ENCODE results near the gene TNFRSF14.
"Not testable (repeated sequence)": the region's sequence is repeated elsewhere in the genome, so short reads cannot be mapped to it uniquely, and the experiment has no call there.

Gene TNFRSF14

DNA sequence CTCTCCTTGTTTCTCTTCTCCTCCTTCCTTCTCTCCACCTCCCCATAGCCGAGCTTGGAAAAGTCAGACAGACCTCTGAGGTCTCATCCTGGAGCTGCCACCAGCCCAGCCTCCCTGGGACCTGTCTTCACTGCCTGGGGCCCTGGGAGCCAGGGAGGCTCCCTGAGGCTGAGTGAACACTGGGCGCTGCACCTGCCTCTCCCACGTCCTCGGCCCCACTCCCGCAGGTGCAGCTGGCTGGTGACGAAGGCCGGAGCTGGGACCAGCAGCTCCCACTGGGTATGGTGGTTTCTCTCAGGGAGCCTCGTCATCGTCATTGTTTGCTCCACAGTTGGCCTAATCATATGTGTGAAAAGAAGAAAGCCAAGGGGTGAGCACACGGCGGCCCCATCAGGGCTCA, 5.3 kb downstream of the TNFRSF14 start:
- Histone ChIP-seq H3K36me3 (ENCODE audit: control insufficient read depth, insufficient read depth, low read length) (peaks cover 19% of the 10 kb centered on the region), H3K4me3 (ENCODE audit: low read length) (no peak overlapping the region), H3K4me1 (ENCODE audit: control insufficient read depth, insufficient read depth, low read length) (peaks cover 3% of the 10 kb centered on the region), H3K27me3 (ENCODE audit: control insufficient read depth, insufficient read depth, low read length) (no peaks in the 10 kb centered on the region), H3K27ac (ENCODE audit: low read depth, low read length) (no peak overlapping the region), H3K9ac (ENCODE audit: low read length) (no peak overlapping the region)

DNA sequence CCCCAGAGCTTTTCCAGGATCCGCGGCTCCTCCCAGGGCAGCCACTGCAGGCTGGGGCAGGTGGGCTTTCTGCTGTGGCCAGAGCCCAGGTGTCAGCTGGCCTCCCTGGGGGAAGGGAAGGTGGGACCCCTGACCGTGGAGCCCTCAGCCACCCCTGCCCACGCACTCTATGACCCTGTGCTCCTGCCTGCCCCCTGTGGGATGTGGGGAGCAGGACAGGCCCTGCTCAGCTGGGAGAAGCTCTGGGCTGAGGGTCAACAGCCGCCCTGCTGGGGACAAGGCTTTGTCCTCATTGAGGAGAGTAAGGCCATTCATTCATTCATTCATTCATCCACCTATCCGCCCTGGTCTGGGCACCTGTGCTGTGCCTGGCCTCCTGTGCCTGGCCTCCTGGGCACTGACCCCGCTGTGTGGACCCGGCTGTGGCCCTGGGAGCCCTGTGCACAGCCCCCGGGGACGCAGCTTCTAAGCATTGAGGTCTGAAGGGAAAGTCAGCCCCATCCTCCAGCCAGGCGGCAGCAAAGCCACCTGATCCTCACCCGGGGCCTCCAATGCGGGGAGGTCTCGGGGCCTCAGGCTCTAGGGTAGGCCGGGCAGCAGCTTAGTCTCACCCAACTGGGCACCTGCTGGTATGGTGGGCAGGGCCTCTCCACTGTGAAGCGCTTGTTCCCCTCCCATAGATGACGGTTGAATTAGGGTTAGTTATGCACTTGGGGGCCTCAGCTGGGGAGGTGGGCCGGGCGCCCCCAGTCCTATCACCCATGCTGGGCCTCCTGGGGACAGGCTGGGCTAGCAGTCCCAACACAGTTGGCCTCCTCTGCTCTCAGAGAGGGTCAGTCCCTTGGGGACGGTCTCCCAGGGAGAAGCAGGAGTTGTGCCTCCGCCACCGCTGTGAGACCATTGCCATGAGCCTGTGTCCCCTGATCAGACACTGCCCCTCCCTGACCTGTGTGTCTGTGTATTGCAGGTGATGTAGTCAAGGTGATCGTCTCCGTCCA, 6.0 kb downstream of the TNFRSF14 start:
- Histone ChIP-seq H3K27ac (ENCODE audit: low read depth, low read length) (no peak overlapping the region), H3K9ac (ENCODE audit: low read length) (no peak overlapping the region), H3K4me3 (ENCODE audit: low read length) (no peak overlapping the region), H3K27me3 (ENCODE audit: control insufficient read depth, insufficient read depth, low read length) (no peaks in the 10 kb centered on the region), H3K36me3 (ENCODE audit: control insufficient read depth, insufficient read depth, low read length) (peaks cover 19% of the 10 kb centered on the region), H3K4me1 (ENCODE audit: control insufficient read depth, insufficient read depth, low read length) (peaks cover 3% of the 10 kb centered on the region)

DNA sequence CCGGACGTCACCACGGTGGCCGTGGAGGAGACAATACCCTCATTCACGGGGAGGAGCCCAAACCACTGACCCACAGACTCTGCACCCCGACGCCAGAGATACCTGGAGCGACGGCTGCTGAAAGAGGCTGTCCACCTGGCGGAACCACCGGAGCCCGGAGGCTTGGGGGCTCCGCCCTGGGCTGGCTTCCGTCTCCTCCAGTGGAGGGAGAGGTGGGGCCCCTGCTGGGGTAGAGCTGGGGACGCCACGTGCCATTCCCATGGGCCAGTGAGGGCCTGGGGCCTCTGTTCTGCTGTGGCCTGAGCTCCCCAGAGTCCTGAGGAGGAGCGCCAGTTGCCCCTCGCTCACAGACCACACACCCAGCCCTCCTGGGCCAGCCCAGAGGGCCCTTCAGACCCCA, 7.0 kb downstream of the TNFRSF14 start:
- H3K4me3 ChIP-seq (ENCODE audit: low read length): no peak overlapping the region
- no peak overlapping the region for H3K27ac ChIP-seq (ENCODE audit: low read depth, low read length)
- H3K27me3 ChIP-seq (ENCODE audit: control insufficient read depth, insufficient read depth, low read length): no peaks in the 10 kb centered on the region
- H3K4me1 ChIP-seq (ENCODE audit: control insufficient read depth, insufficient read depth, low read length): no peaks in the 10 kb centered on the region
- H3K9ac ChIP-seq (ENCODE audit: low read length): no peak overlapping the region
- peaks cover 19% of the 10 kb centered on the region for H3K36me3 ChIP-seq (ENCODE audit: control insufficient read depth, insufficient read depth, low read length)

DNA sequence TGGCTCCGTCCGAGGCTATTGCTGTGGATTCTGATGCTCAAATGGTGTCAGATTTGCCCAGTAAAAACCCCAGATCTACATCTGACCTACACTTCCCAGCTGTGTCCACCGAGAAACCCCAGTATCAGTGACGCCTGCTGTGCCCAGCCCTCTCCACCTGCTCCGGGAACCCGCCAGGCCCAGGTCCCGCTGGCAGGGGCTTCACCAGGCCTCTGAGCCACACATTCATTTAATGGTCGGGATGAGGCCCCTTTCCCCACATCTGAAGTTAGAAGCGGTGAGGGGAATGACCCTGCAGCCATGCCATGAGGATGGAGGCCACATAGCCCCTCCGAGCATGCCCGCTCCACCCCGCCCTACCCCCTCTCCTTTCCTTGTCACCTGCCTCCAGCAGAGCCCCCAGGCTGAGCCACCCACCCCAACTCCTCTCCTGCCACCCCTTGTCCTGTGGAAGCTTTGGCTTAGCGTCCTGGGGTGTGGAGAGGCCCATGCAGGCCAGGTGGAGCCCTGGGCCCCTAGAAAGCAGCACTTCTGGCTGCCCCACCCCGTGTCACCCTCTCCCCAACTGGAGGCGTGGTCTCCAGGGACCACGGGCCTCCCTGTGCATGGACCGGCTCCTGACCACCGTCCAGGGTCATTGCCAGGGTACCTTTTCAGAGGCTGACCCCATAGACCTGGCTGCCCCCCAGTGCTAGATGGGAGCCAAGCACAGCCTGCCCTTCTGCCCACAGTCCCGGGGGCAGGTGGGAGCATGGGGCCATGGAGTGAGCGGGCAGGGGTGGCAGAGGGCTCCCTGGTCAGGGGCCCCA, 8.0 kb downstream of the TNFRSF14 start:
- Histone ChIP-seq H3K27me3 (ENCODE audit: control insufficient read depth, insufficient read depth, low read length) (no peaks in the 10 kb centered on the region), H3K36me3 (ENCODE audit: control insufficient read depth, insufficient read depth, low read length) (peaks cover 14% of the 10 kb centered on the region), H3K9ac (ENCODE audit: low read length) (no peak overlapping the region), H3K27ac (ENCODE audit: low read depth, low read length) (no peak overlapping the region), H3K4me3 (ENCODE audit: low read length) (no peak overlapping the region), H3K4me1 (ENCODE audit: control insufficient read depth, insufficient read depth, low read length) (no peaks in the 10 kb centered on the region)

DNA sequence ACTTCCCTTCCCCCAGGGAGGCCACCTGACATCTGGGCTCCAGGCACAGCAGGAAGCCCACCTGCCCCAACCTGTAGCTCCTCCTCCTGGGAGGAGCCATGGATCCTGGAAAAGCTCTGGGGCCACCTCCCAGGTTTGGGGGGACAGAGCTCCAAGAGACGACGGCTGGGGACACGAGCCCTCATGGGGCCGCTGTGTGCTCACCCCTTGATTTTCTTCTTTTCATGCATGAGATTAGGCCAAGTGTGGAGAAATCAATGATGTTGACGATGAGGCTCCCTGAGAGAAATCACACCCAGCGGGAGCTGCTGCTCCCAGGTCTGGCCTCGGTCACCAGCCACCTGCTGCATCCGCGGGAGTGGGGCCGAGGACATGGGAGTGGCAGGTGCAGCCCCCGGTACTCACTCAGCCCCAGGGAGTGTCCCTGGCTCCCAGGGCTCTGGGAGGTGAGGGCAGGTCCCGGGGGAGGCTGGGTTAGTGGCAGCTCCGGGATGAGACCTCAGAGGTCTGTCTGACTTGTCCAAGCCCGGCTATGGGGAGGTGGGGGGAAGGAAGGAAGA, 8.7 kb downstream of the TNFRSF14 start:
- H3K27me3 ChIP-seq (ENCODE audit: control insufficient read depth, insufficient read depth, low read length): no peaks in the 10 kb centered on the region
- H3K4me3 ChIP-seq (ENCODE audit: low read length): no peak overlapping the region
- no peak overlapping the region for H3K27ac ChIP-seq (ENCODE audit: low read depth, low read length)
- H3K4me1 ChIP-seq (ENCODE audit: control insufficient read depth, insufficient read depth, low read length): no peaks in the 10 kb centered on the region
- no peak overlapping the region for H3K9ac ChIP-seq (ENCODE audit: low read length)
- H3K36me3 ChIP-seq (ENCODE audit: control insufficient read depth, insufficient read depth, low read length): peaks cover 10% of the 10 kb centered on the region

DNA sequence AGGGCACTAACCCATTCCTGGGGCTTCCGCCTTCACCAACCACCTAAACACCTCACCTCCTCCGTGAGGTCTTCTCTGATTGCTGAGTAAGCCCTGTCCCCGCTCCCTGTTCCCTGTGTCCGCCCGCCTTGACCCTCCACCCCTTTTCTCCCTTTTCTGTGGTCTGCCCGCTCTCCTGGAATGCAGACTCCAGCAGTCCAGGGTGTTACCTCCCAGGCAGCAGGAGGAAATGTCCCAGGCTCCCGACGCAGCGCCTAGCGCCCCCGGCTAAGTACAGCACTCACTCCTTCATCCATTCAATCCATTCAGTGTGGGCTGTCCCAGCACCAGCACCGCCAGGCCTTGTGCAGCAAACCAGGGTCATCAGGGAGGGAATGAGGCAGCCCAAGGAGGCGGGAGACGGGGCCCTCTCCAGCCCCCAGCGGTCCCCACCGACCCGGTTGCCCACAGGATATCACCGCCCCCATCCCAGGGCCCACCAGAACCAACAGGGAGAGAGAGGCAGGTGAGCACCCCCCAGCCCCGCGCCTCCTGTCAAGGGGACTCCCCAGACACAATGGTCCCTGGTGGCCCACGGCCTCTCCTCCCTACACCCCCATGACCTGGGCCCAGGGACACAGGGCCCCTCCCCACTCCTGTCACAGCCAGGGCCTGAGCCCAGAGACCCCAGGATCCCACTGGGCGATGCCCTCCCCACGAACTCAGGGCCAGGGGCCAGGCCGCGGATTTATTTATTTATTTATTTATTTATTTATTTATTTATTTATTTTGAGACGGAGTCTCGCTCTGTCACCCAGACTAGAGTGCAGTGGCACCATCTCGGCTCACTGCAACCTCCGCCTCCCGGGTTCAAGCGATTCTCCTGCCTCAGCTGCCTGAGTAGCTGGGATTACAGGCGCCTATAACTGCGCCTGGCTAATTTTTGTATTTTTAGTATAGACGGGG, 10.2 kb downstream of the TNFRSF14 start:
- H3K4me1 ChIP-seq (ENCODE audit: control insufficient read depth, insufficient read depth, low read length): no peaks in the 10 kb centered on the region
- no peak overlapping the region for H3K9ac ChIP-seq (ENCODE audit: low read length)
- no peak overlapping the region for H3K27ac ChIP-seq (ENCODE audit: low read depth, low read length)

DNA sequence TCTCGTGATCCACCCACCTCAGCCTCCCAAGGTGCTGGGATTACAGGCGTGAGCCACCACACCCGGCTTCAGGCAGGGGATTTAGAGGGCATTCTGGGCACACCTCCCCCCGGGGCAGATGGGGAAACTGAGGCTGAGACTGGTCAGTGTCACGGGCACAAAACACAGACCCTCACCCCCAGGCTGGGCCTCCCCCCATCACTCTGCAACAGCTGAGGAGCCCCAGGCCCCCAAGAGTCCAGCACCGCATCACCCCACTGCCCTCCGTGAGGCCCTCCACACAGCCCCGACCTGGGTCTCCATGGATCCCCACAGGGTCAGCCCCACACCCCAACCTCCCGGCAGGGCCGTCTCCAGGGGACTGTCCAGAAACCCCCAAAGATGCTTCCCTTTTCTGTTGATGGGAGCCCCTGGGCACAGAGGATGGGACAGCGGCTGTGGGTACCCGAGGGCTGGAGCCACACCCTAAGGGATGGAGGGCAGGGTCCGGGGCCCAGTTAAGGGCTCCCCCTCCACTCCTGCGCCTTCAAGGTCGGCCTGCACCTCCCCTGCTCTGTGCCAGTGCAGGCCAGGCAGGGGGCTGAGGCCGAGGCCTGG, 11.0 kb downstream of the TNFRSF14 start:
- peaks cover 5% of the 10 kb centered on the region for H3K36me3 ChIP-seq (ENCODE audit: control insufficient read depth, insufficient read depth, low read length)
- H3K9ac ChIP-seq (ENCODE audit: low read length): no peak overlapping the region
- H3K4me1 ChIP-seq (ENCODE audit: control insufficient read depth, insufficient read depth, low read length): no peaks in the 10 kb centered on the region
- H3K27ac ChIP-seq (ENCODE audit: low read depth, low read length): no peak overlapping the region
- no peaks in the 10 kb centered on the region for H3K27me3 ChIP-seq (ENCODE audit: control insufficient read depth, insufficient read depth, low read length)
- H3K4me3 ChIP-seq (ENCODE audit: low read length): no peak overlapping the region

More for the DNA sequence above, 10.2 kb downstream of the TNFRSF14 start:
- H3K36me3 ChIP-seq (ENCODE audit: control insufficient read depth, insufficient read depth, low read length): peaks cover 7% of the 10 kb centered on the region
- H3K4me3 ChIP-seq (ENCODE audit: low read length): no peak overlapping the region
- no peaks in the 10 kb centered on the region for H3K27me3 ChIP-seq (ENCODE audit: control insufficient read depth, insufficient read depth, low read length)

DNA sequence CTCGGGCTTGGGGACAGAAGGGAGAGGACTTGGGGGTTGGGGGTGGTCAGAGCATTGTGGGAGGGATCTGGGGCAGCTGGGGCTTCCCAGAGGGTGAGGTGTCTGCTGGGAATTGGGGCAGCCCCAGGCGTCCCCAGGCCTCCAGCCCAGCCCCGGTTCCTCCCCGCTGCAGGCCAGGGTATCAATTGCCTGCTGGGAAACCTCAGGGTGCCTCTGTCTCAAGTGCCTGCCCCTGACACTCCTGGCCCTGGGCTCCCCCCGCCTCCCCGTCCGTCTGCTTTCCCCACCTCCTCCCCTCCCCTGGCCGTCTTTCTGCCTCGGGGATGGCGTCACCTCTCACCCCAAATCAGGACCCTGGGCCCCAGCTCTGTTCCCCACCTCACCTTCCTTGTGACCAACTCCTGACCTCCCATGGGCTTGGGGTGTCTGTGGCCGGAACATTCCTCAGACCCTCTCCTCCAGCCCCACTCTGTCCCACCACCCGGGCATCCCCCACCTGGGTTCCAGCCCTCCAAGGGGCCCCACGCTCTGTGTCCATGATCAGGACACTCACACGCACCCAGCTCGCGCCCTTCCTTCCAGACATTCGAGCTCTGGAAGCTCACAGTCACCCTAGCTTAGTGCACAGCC, 12.1 kb downstream of the TNFRSF14 start:
- H3K9ac ChIP-seq (ENCODE audit: low read length); H3K27ac ChIP-seq (ENCODE audit: low read depth, low read length); H3K4me3 ChIP-seq (ENCODE audit: low read length); H3K4me1 ChIP-seq (ENCODE audit: control insufficient read depth, insufficient read depth, low read length); H3K27me3 ChIP-seq (ENCODE audit: control insufficient read depth, insufficient read depth, low read length); H3K36me3 ChIP-seq (ENCODE audit: control insufficient read depth, insufficient read depth, low read length): not testable (repeated sequence)

DNA sequence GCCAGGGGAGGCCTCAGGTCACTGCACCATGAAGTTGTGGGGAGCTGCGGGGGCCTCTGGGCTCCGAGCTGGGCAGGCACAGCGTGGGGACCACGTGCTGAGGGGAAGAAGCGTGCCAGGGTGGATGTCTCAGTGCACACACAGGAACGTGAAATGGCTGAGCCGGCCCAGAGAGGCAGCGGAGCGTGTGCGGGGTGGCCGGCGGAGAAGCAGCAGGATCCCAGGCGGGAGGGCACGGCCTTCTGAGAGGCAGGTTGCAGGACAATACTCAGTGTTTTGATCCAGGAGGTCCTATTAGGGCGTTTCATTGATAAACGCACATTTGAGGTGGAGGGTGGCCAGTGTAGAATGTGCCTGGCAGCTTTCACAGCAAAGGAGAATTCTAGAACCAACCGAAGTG, 12.9 kb downstream of the TNFRSF14 start:
- no peak overlapping the region for H3K27ac ChIP-seq (ENCODE audit: low read depth, low read length)
- H3K27me3 ChIP-seq (ENCODE audit: control insufficient read depth, insufficient read depth, low read length): no peaks in the 10 kb centered on the region
- no peaks in the 10 kb centered on the region for H3K4me1 ChIP-seq (ENCODE audit: control insufficient read depth, insufficient read depth, low read length)
- no peak overlapping the region for H3K4me3 ChIP-seq (ENCODE audit: low read length)
- no peaks in the 10 kb centered on the region for H3K36me3 ChIP-seq (ENCODE audit: control insufficient read depth, insufficient read depth, low read length)
- H3K9ac ChIP-seq (ENCODE audit: low read length): no peak overlapping the region

DNA sequence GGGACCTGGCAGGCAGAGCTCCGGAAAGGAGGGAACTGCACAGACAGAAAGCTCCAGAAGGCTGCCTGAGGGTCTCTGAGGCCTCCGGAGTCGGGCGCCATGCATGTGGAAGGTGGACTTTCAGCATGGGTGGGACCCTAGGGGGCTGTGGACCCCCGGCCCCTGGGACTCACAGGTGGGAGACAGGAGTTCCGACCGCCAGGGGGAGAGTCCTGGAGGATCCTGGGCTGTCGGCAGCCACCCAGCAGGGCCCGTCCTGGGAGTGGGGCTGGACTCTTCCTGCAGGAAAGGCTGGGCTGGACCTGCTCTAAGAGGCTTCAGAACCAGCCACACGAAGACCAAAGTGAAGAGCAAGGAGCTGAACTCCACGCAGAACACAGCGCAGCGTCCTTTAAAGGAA, 13.5 kb downstream of the TNFRSF14 start:
- H3K27me3 ChIP-seq (ENCODE audit: control insufficient read depth, insufficient read depth, low read length); H3K27ac ChIP-seq (ENCODE audit: low read depth, low read length); H3K4me1 ChIP-seq (ENCODE audit: control insufficient read depth, insufficient read depth, low read length); H3K9ac ChIP-seq (ENCODE audit: low read length); H3K4me3 ChIP-seq (ENCODE audit: low read length); H3K36me3 ChIP-seq (ENCODE audit: control insufficient read depth, insufficient read depth, low read length): not testable (repeated sequence)

DNA sequence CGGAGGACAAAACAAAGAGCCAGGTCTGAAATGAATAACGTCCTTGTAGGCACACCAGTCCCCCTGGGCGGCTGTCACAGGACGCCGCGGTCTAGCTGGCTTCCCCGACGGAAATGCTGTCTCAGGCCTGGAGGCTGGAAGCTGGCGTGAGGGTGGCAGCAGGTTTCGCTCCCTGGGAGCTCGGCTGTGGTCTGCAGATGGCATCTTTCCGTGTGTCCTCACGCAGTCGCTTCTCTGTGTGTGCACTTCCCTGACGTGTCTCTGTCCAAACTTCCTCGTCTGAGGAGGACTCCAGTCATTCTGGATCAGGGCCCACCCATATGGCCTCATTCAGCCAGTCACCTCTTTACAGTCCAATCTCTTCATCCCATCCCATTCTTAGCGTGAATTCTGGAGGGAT, 14.2 kb downstream of the TNFRSF14 start:
- Histone ChIP-seq H3K27me3 (ENCODE audit: control insufficient read depth, insufficient read depth, low read length) (no peaks in the 10 kb centered on the region), H3K27ac (ENCODE audit: low read depth, low read length) (no peak overlapping the region), H3K36me3 (ENCODE audit: control insufficient read depth, insufficient read depth, low read length) (no peaks in the 10 kb centered on the region), H3K4me3 (ENCODE audit: low read length) (no peak overlapping the region), H3K9ac (ENCODE audit: low read length) (no peak overlapping the region), H3K4me1 (ENCODE audit: control insufficient read depth, insufficient read depth, low read length) (no peaks in the 10 kb centered on the region)
